ENCODE measurements around the gene AUH.

DNA sequence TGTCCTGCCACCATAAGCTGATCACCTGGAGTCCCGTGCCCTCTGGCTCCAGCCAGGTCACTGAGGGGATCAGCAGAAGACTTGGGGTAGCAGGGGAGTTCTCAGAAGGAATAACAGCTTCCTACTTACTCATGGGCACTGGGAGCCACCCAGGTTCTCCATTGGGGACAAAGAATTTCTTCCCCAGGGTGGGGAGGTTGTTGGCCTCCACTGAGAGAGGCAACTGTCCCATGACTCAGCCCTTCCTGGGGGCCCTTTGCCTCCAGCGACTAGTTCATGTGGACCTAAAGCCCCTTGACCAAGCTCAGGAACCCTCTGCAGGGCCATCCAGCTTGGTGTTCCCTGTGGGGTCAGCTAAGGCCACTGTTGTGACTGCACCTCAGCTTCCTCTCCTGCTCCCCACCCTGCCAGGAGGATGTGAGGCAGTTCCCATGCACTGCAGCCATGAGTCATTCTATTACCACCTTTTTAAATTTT is 175.0 kb downstream of the AUH start:
- TF ChIP-seq, protein P1, sequence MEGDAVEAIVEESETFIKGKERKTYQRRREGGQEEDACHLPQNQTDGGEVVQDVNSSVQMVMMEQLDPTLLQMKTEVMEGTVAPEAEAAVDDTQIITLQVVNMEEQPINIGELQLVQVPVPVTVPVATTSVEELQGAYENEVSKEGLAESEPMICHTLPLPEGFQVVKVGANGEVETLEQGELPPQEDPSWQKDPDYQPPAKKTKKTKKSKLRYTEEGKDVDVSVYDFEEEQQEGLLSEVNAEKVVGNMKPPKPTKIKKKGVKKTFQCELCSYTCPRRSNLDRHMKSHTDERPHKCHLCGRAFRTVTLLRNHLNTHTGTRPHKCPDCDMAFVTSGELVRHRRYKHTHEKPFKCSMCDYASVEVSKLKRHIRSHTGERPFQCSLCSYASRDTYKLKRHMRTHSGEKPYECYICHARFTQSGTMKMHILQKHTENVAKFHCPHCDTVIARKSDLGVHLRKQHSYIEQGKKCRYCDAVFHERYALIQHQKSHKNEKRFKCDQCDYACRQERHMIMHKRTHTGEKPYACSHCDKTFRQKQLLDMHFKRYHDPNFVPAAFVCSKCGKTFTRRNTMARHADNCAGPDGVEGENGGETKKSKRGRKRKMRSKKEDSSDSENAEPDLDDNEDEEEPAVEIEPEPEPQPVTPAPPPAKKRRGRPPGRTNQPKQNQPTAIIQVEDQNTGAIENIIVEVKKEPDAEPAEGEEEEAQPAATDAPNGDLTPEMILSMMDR (IDR thresholded peaks at IDR 0.05; ENCODE audit: insufficient read depth, low read depth, low read length): no peak
- no peak for TF ChIP-seq EZH2 (IDR thresholded peaks at IDR 0.05; ENCODE audit: insufficient read depth, low read length)
